Endothelial cell (in vitro differentiated cells): ENCODE data around the gene CHCHD5. TPM values are rescaled to one million over a fixed set of nuclear protein-coding genes. Genes with fewer than 3 reads are reported as not detected.
"Not testable (repeated sequence)": the region's sequence is repeated elsewhere in the genome, so short reads cannot be mapped to it uniquely, and the experiment has no call there.

Experiments
- DNase-seq: peaks from one replicate; pipeline ENCODE4 v3.0.0; 2021; ENCODE audit warnings: low spot score
- H3K27ac Mint-ChIP-seq: one replicate; pipeline ENCODE4 v1.8.0; 2021; ENCODE audit warnings: mixed read lengths, inconsistent platforms; ENCODE audit not compliant: unreplicated experiment
- H3K27me3 Mint-ChIP-seq: one replicate; pipeline ENCODE4 v1.8.0; 2021; ENCODE audit warnings: mild to moderate bottlenecking, moderate library complexity, mixed read lengths, inconsistent platforms; ENCODE audit not compliant: unreplicated experiment
- H3K36me3 Mint-ChIP-seq: one replicate; pipeline ENCODE4 v1.8.0; 2021; ENCODE audit warnings: mild to moderate bottlenecking, low read depth, mixed read lengths, inconsistent platforms; ENCODE audit not compliant: unreplicated experiment
- H3K4me1 Mint-ChIP-seq: one replicate; pipeline ENCODE4 v1.8.0; 2021; ENCODE audit warnings: mild to moderate bottlenecking, mixed read lengths, inconsistent platforms; ENCODE audit not compliant: unreplicated experiment
- H3K4me3 Mint-ChIP-seq: one replicate; pipeline ENCODE4 v1.8.0; 2021; ENCODE audit warnings: mild to moderate bottlenecking, mixed read lengths, inconsistent platforms; ENCODE audit not compliant: unreplicated experiment
- H3K9me3 Mint-ChIP-seq: one replicate; pipeline ENCODE4 v1.8.0; 2021; ENCODE audit warnings: mixed read lengths, inconsistent platforms; ENCODE audit not compliant: unreplicated experiment
- total RNA-seq: library from RNA; stranded (reverse); fragmentation: NEBNext Ultra II Directional; extraction: Animal tissue kit (Norgen Biotek cat#: 25700); gene quantifications from one replicate; pipeline ENCODE4 v1.2.1, GENCODE V29; 2021; ENCODE audit not compliant: unreplicated experiment
- TF ChIP-seq, protein P1 (sequence below): fragments of 200-600 bp; sonication (generic); IDR thresholded peaks from one replicate; pipeline ENCODE4 v1.5.0; 2021; ENCODE audit warnings: antibody characterized with exemption; ENCODE audit not compliant: unreplicated experiment

CHCHD5 gene
- total RNA-seq, 1 donor from 2014 or later = 27.4 TPM

DNA sequence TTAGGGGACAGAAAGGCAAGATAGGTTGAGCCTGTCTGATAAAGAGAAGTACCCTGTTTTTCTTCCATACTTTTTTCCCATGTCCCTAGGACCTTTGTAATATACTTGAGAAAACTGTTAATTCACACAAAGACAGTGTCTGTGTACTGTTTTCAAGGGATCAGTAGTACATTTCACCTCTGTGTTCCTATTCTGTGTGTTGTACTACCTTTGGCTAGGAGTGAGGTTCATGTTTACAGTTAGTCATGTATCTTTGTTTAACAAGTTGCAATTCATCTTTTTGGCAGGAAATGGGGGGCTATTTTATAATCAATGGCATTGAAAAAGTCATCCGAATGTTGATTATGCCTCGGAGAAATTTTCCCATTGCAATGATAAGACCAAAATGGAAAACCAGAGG lies 35.4 kb upstream of the CHCHD5 start:
- peaks cover 24% of the 10 kb centered on the region for H3K36me3 Mint-ChIP-seq
- no peaks in the 10 kb centered on the region for H3K27me3 Mint-ChIP-seq
- no peak for DNase-seq
- H3K4me1 Mint-ChIP-seq = no peaks in the 10 kb centered on the region
- no peak overlapping the region for H3K4me3 Mint-ChIP-seq
- no peak overlapping the region for H3K27ac Mint-ChIP-seq
- TF ChIP-seq, protein P1, sequence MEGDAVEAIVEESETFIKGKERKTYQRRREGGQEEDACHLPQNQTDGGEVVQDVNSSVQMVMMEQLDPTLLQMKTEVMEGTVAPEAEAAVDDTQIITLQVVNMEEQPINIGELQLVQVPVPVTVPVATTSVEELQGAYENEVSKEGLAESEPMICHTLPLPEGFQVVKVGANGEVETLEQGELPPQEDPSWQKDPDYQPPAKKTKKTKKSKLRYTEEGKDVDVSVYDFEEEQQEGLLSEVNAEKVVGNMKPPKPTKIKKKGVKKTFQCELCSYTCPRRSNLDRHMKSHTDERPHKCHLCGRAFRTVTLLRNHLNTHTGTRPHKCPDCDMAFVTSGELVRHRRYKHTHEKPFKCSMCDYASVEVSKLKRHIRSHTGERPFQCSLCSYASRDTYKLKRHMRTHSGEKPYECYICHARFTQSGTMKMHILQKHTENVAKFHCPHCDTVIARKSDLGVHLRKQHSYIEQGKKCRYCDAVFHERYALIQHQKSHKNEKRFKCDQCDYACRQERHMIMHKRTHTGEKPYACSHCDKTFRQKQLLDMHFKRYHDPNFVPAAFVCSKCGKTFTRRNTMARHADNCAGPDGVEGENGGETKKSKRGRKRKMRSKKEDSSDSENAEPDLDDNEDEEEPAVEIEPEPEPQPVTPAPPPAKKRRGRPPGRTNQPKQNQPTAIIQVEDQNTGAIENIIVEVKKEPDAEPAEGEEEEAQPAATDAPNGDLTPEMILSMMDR = no peak
- no peaks in the 10 kb centered on the region for H3K9me3 Mint-ChIP-seq

DNA sequence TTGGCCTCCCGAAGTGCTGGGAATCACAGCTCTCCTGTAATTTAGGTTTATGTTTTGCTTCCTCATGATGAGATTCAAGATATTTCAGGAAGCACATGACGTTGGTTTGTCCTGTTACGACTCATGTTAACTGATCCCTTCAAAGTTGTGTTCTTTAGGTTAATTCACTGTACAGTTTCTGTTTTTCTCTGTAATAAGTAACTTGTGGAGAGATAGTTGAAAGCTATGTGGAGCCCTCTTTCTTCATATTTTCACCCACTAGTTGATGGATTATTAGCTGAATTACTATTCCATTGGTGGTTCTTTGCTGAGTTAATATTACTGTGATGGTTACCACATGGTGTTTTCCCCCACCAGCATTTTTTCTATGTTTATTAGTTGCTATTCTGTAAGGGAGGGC lies 18.3 kb upstream of the CHCHD5 start:
- Mint-ChIP-seq H3K4me1 (no peaks in the 10 kb centered on the region), H3K36me3 (peaks cover 37% of the 10 kb centered on the region)

DNA sequence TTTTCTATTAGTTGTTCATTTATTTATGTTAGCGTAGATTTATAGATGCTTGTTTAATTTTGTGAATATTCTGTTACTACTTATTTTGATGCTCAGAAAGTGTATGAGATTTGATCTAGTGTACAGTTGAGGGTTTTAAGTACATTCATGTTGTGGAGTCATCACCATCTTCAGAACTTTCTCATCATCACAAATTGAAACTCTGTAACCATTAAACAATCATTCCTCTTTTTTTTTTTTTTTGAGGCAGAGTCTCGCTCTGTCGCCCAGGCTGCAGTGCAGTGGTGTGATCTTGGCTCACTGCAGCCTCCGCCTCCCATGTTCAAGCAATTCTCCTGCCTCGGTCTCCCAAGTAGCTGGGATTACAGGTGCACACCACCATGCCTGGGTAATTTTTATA lies 17.9 kb upstream of the CHCHD5 start:
- not testable (repeated sequence) for H3K27ac Mint-ChIP-seq, H3K9me3 Mint-ChIP-seq, H3K4me1 Mint-ChIP-seq, DNase-seq, H3K4me3 Mint-ChIP-seq, H3K27me3 Mint-ChIP-seq
- H3K36me3 Mint-ChIP-seq = peaks cover 35% of the 10 kb centered on the region

More for the DNA sequence above, 18.3 kb upstream of the CHCHD5 start:
- no peak for DNase-seq
- Mint-ChIP-seq H3K9me3 (no peaks in the 10 kb centered on the region), H3K27ac (no peak overlapping the region), H3K4me3 (no peak overlapping the region), H3K27me3 (no peaks in the 10 kb centered on the region)
- TF ChIP-seq, protein P1 = no peak

DNA sequence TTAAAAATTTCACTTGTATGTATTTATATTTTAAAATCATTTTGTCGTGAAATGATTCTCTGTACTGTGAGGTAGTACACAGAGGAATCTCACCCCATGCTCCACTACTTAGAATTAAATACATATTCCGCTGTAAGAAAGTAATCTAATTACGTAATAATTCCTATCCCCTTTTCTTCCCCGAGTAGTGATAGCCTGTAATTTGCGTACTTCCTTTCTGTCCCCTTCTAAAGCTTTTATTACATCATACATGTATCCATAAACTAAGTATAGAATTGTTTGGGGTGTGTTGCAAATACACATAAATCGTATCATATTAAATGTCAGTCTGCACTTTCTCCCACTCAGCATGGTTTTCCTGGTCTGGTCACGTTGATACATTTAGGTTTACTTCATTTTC lies 12.4 kb upstream of the CHCHD5 start:
- no peak for DNase-seq
- Mint-ChIP-seq H3K27me3 (no peaks in the 10 kb centered on the region), H3K27ac (no peak overlapping the region), H3K4me3 (no peak overlapping the region), H3K9me3 (no peaks in the 10 kb centered on the region), H3K4me1 (no peaks in the 10 kb centered on the region), H3K36me3 (peaks cover 43% of the 10 kb centered on the region)
- TF ChIP-seq, protein P1 = no peak

DNA sequence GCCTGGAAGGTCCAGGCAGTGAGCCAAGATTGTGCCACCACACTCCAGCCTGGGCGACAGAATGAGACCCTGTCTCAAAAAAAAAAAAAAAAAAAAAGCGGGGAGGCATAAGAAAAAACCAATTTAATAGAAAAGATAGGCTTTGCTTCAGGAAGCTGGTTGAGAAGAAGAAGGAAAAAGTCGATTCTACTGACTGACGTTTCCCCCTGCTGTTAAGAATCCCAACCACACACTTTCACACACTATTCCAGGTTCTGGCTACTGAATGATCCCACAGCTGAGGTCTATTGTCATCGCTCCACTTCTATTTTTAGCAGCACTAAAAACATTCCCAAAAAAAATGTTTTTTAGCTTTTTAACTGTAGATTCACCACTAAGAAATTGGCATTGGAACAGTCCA lies 6.7 kb upstream of the CHCHD5 start:
- TF ChIP-seq, protein P1 = no peak
- Mint-ChIP-seq H3K27me3 (no peaks in the 10 kb centered on the region), H3K27ac (no peak overlapping the region), H3K9me3 (no peaks in the 10 kb centered on the region), H3K36me3 (peaks cover 13% of the 10 kb centered on the region), H3K4me1 (peaks cover 2% of the 10 kb centered on the region), H3K4me3 (no peak overlapping the region)
- DNase-seq = no peak

DNA sequence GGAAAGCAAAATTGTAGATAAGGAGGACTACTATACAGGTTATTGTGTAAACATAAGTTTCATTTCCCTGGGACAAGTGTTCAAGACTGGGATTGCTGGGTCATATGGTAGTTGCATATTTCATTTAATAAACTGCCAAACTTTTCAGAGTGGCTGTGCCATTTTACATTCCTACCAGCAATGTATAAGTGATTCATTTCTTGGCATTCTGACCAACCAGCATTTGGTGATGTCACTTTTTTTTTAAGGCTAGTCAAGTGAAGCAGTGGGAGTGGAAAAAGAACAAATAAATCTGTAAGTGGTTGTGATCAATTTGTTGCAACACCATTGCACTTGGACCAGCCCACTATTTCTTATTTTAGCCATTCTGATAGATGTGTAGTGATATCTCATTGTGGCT lies 5.2 kb upstream of the CHCHD5 start:
- peaks cover 3% of the 10 kb centered on the region for H3K27me3 Mint-ChIP-seq
- DNase-seq = no peak

More for the DNA sequence above, 5.2 kb upstream of the CHCHD5 start:
- TF ChIP-seq, protein P1 = no peak
- H3K27ac Mint-ChIP-seq = no peak overlapping the region
- H3K4me3 Mint-ChIP-seq = no peak overlapping the region
- H3K36me3 Mint-ChIP-seq = peaks cover 13% of the 10 kb centered on the region
- peaks cover 6% of the 10 kb centered on the region for H3K4me1 Mint-ChIP-seq
- no peaks in the 10 kb centered on the region for H3K9me3 Mint-ChIP-seq
